ENCODE data around the gene CCDC15. TPM values are rescaled to one million over a fixed set of nuclear protein-coding genes. Genes with fewer than 3 reads are reported as not detected.
A peak's percentile ranks its signal among the peaks of the same experiment; 100 is the strongest.
"Not testable (repeated sequence)": the region's sequence is repeated elsewhere in the genome, so short reads cannot be mapped to it uniquely, and the experiment has no call there.

Gene CCDC15
- total RNA-seq, 1 donor from 2014 or later: 0.50 TPM

GRCh38 chr11:124941703-124942102 is 12.3 kb upstream of the CCDC15 start:
- no peak for DNase-seq (ENCODE audit: low read depth)

DNA sequence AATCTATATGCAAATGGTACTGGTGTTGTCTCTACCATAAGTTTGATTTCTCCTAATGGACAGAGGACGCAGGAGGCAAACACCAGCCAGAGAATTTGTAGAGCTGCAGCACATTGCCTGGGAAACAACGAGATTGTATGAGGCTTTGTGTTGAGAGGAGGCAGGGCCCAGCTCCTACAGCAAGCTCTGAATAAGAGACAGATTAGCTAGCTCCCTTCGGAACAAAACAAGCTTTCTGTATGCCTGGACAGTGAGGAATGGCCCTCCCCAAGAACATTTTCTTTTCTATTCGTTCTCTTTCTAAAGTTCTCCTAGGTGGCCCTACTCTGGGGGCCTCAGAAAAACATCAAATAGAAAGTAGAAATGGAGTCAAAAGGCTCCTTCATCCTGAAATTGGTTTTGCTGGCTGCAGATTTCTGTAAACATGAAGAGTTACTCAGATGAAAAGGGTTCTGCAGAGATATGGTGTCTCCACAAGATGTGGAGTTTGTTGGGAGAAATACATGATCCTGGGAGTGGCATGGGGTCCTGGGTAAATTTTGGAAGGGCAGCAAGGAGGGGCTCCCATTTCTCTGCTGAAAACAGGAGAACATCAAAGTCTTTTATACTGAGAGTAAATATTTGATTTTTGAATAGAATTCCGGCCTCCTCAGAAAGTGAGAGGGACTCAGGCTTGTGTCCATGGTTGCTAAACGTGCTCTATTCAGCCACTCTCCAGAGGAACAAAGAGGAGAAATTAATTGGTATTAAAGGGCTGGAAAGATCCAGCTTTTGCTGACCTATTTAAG is 11.3 kb upstream of the CCDC15 start:
- DNase-seq (ENCODE audit: low read depth): no peak

DNA sequence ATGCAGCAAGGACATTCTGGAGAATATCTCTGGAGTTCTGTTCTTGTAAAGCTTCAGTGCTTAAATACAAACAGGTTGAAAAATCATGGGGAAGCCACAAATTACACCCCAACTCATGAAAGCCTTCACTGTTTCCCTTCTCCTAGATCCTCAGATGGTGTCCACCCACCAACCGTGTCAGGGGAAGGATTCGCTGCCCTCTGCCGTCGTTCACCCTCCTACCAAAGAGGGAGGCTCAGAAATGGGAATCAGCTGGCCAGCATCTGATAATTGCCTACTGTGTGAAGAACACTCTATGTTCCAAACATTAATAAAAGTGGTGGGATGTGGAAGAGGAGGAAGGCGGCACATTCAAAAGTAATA is 10.8 kb upstream of the CCDC15 start:
- DNase-seq (ENCODE audit: low read depth): no peak

DNA sequence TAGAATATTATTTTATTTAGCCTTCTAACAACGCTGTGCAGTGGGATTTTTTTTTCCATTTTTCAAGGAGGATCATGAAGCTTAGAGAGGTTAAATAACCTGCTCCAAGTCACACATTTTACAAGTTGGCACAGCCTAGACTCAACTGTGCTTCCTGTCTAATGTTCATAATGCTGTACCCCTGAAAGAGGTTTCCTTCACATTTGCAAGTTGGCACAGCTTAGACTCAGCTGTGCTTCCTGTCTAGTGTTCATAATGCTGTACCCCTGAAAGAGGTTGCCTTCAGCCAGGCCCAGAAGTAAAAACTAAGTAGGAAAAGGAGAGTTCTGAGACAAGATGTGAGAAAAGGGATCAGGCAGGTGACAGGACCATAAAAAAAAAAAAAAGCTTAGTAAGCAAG is 10.3 kb upstream of the CCDC15 start:
- DNase-seq (ENCODE audit: low read depth): no peak

GRCh38 chr11:124944565-124944964 is 9.4 kb upstream of the CCDC15 start:
- DNase-seq (ENCODE audit: low read depth): peak; percentile 26

DNA sequence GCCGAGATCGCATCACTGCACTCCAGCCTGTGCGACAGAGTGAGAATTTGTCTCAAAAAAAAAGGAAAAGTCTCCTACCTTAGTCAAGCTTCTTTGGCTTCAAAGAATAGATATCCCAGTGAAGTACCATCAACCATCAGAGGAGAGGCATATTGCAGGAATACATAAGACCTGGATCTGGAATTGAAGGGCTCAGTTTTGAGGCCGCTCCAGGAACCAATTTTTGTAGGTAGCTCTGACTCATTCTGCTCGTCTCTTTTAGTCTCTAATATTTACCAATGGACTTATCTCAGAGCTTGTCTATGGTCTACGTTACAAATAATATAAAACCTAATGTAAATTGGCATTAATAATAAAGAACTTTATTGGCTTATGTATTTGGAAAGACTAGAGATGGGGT is 8.2 kb upstream of the CCDC15 start:
- no peak for DNase-seq (ENCODE audit: low read depth)

DNA sequence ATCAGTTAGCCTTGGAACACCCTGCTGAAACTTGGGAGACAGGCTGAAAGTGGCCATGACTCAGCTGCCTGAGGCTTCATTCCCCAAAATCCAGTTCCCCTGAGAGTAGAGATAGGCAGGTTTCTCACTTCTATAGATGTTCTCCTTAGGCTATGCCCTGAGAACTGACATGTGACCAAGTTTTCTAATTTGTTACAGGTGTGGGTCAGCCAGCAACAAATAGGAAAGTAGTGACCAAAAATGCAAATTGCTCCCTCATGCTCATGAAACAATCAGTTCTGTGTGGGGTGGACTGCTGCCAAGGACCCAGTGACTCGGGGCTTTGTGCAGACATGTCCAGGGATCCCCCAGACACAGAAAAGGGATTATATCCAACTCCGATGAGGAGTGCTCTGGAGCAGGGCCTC is 7.3 kb upstream of the CCDC15 start:
- peak; percentile 10 for DNase-seq (ENCODE audit: low read depth)

DNA sequence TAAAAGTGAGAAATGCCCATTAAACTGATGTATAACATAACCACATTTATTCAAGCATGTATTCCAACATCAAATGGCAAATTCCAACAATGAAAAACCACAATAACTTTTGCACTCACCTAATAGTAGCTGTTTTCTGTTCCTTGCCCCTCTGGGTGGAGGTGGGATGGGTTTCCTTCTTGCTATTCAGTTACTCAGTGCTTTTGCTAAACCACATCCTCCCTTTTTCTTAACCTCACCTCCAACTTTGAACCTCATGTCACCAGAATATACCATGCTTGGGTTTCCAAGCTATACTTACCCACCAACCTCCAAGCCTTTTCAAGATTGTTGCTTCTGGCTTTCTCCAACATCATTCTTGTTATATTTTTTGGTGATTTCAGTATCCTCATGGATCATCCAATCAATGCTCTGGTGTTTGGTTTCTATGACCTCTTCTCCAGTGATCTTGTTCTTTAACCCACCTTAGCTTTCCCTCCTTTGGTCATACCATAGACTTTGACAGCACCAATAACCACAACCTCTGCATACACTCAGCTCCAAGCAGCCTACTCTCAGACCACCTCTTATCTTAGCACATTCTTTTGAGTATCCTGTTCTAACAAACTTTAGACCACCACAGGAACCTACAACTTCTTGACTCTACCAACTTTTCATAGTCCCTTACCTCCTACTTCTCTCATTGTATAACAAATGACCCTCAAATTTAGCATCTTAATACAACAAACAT is 3.2 kb upstream of the CCDC15 start:
- DNase-seq (ENCODE audit: low read depth): no peak

DNA sequence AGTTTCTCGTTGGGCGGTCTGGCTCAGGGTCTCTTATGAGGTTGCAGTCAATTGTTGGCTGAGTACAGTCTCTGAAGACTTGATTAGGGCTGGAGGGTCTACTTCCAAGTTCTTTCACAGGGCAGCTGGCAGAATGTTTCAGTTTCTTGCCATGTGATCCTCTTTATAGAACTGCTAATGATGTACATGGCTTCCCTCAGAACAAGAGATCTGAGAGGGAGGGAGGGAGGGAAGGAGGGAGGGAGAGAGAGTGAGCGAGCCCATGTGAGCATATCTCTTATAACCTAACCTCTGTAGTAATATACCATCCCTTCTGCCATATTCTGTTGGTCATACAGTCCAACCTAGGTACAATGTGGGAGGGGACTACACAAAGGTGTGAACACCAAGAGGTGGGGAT is 2.7 kb upstream of the CCDC15 start:
- no peak for DNase-seq (ENCODE audit: low read depth)

- DNase-seq (ENCODE audit: low read depth): no peak
Observed at GRCh38 chr11:124954590-124954955, 571 bp downstream of the CCDC15 start.

- DNase-seq (ENCODE audit: low read depth): no peak
Observed at GRCh38 chr11:124955035-124955434, 1.0 kb downstream of the CCDC15 start.

DNA sequence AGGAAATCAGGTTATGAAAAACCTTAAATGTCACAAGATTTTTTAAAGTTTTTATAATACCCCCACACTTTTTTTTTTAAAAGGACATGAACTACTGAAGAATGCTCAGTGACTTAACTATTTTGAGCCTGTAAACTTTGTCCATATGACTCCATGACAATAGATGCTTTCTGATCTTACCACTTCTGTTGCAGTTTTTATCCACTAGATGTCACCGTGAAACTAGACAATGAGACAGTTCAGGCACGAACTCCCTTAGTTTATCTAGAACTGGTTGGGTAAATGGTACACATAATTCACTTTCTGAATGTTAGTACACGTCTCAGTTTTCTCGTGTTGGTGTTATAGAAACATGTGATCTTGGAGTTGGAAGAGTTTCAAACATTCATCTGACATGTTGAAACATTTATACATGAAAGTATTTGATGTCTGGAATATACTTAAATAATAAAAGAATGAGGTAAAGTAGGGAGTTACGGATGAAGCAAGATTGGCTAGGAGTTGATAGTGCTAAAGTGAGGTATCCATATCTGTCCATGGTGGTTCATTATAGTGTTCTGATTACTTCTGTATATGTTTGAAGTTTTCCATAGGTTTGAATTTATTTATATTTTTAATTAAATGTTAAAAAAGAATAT is 8.1 kb downstream of the CCDC15 start:
- peak; percentile 75 for DNase-seq (ENCODE audit: low read depth)

- DNase-seq (ENCODE audit: low read depth): not testable (repeated sequence)
Observed at GRCh38 chr11:124968197-124968596, 14.2 kb downstream of the CCDC15 start.

GRCh38 chr11:124970925-124971324 is 16.9 kb downstream of the CCDC15 start:
- peak; percentile 35 for DNase-seq (ENCODE audit: low read depth)

GRCh38 chr11:124971810-124972209 is 17.8 kb downstream of the CCDC15 start:
- DNase-seq (ENCODE audit: low read depth): no peak

DNA sequence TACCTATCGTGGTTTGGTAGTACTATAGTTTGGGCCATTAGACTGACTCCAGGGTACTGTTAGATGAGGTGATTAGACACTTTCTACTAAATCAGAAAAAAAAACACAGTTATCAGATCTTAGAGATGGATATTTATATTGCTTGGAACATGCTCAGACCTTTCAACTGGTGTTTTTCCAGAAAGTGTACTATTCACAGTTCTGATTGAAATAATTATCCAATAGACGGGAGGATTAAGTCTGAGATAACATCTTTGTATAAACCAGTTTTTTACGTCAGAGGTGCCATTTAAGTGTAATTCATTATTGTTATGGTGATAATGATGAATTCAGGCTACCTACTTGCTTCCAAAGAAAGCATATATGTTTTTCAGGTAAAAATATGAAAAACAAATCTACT is 22.5 kb downstream of the CCDC15 start:
- DNase-seq (ENCODE audit: low read depth): no peak

DNA sequence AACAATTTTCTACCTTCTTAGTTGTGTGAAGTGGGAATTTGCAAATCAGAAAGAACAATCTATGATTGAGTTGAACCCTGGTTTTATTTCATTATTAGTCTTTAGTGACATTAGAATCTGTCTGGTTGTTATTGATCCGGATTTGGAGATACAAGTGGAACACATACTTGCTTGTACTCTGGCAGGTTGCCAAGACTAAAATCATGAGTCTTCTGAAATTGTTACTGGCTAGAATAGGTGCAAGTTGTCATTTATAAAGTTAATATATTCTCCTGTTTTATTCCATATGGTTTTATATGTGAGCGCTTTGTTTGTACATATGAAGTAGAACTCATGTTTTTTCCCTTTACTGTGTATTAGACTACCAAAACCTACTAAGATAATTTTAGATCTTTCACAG is 23.0 kb downstream of the CCDC15 start:
- no peak for DNase-seq (ENCODE audit: low read depth)

DNA sequence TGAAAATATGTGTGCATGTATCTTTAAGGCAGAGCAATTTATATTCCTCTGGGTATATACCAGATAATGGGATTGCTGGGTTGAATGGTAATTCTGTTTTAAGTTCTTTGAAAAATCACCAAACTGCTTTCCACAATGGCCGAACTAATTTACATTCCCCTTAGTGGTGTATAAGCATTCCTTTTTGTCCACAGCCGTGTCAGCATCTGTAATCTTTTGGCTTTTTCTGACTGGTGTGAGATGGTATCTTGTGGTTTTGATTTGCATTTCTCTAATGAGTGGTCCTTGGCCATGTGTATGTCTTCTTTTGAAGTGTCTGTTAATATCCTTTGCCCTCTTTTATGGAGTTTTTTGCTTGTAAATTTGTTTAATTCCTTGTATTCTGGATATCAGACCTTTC is 24.3 kb downstream of the CCDC15 start:
- no peak for DNase-seq (ENCODE audit: low read depth)

- no peak for DNase-seq (ENCODE audit: low read depth)
Observed at GRCh38 chr11:124982043-124982442, 28.0 kb downstream of the CCDC15 start.

DNA sequence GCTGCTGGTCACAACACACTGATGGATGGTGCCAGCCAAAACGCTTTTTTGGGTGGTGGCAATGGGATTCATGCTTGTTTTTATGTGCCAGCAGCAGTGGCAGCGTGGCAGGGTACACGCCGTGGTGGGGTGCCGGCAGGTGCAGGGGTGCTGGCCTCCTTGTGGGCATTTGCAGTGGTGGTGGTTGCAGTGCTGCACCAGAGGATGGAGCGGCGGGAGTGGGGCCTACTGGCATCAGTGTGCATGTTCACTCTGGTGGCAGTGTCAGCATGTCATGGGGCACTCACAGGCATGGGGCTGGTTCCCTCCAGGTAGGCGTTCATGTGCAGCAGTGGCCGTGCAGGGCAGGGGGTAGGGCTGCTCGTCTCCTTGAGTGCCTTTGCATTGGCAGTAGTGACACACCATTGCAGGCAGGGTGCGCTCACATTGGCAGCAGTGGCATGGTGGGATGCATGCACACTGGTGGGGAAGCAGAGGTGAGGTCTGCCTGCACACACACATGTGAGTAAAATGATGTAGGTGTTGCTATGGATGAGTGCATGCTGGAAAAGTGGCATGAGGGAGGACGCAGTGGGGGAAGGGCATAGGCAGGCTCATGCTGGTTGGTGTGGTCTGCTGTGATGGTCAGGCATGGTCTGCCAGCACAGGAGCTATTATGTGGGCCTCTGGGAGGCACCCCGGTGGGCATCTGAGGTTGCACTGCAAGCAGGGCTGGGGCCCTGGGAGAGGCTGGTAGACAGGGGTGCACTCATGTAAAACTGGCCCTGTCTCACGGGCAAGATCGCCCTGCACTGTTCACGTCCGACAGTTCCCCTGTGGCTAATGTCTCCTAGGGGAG is 29.9 kb downstream of the CCDC15 start:
- no peak for DNase-seq (ENCODE audit: low read depth)

DNA sequence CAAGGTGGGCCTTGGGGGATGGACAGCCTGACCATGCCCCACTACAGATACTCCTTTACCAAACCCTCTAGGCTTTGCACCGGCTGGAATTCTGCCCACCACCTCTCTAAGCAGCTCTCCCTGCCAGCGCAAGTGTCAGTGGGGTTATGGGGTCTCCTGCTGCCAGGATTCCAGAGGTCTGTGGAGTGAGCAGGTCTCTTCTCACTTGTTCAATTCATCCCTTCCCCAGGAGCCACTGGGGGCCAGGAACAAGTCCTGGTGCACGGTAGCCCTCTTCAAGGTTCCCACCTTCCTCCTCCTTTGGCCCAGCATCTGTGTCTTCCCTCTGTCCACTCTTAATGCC is 30.5 kb downstream of the CCDC15 start:
- no peak for DNase-seq (ENCODE audit: low read depth)

- no peak for DNase-seq (ENCODE audit: low read depth)
Observed at GRCh38 chr11:124987096-124987495, 33.1 kb downstream of the CCDC15 start.
